Ishikawa (cell line): Measurements from ENCODE around the gene FNDC1.

Experiments
- CEBPB ChIP-seq: IDR thresholded peaks from 2 replicates; pipeline ENCODE4 v1.6.1; 2012
- CREB1 ChIP-seq: IDR thresholded peaks from 2 replicates; pipeline ENCODE4 v1.6.1; 2012; ENCODE audit warnings: low read depth
- EGR1 ChIP-seq: IDR thresholded peaks from 2 replicates; pipeline ENCODE4 v1.6.1; 2012
- EP300 ChIP-seq: IDR thresholded peaks from 2 replicates; pipeline ENCODE4 v1.6.1; 2012; ENCODE audit warnings: borderline replicate concordance
- FOXM1 ChIP-seq: IDR thresholded peaks from 2 replicates; pipeline ENCODE4 v1.6.1; 2012; ENCODE audit warnings: low read depth, borderline replicate concordance
- MAX ChIP-seq: IDR thresholded peaks from 2 replicates; pipeline ENCODE4 v1.6.1; 2012
- NFIC ChIP-seq: IDR thresholded peaks from 2 replicates; pipeline ENCODE4 v1.6.1; 2012
- RAD21 ChIP-seq: IDR thresholded peaks from 2 replicates; pipeline ENCODE4 v1.6.1; 2012; ENCODE audit warnings: low read depth
- REST ChIP-seq: IDR thresholded peaks from 2 replicates; pipeline ENCODE4 v1.6.1; 2012; ENCODE audit warnings: low read depth, mild to moderate bottlenecking
- TAF1 ChIP-seq: IDR thresholded peaks from 2 replicates; pipeline ENCODE4 v1.6.1; 2012; ENCODE audit warnings: low read depth, mild to moderate bottlenecking
- TCF12 ChIP-seq: IDR thresholded peaks from 2 replicates; pipeline ENCODE4 v1.6.1; 2012; ENCODE audit warnings: low read depth
- TEAD4 ChIP-seq: IDR thresholded peaks from 2 replicates; pipeline ENCODE4 v1.6.1; 2012
- USF1 ChIP-seq: IDR thresholded peaks from 2 replicates; pipeline ENCODE4 v1.6.1; 2012
- YY1 ChIP-seq: IDR thresholded peaks from 2 replicates; pipeline ENCODE4 v1.6.1; 2012; ENCODE audit warnings: low read depth
- ZBTB7A ChIP-seq: IDR thresholded peaks from 2 replicates; pipeline ENCODE4 v1.6.1; 2012; ENCODE audit warnings: low read depth

Gene FNDC1

GRCh38 chr6:159169193-159169555, at the start of gene FNDC1:
Gene FNDC1, plus strand, starts transcription at chr6:159169400. Its CDS starts 197 bp downstream, at chr6:159169597.
- TF ChIP-seq NFIC (no peak), MAX (no peak), ZBTB7A (no peak), REST (no peak), EGR1 (no peak), EP300 (no peak), FOXM1 (no peak), CEBPB (no peak), YY1 (no peak), TEAD4 (no peak), CREB1 (no peak), TAF1 (no peak), TCF12 (no peak)

- TF ChIP-seq TCF12 = no peak
- TF ChIP-seq USF1 = no peak
- TF ChIP-seq REST = no peak
- no peak for TF ChIP-seq RAD21
- TF ChIP-seq NFIC = no peak
- TF ChIP-seq EP300 = no peak
- no peak for TF ChIP-seq FOXM1
- no peak for TF ChIP-seq CREB1
- TF ChIP-seq YY1 = no peak
- TF ChIP-seq ZBTB7A = no peak
- no peak for TF ChIP-seq EGR1
- no peak for TF ChIP-seq TAF1
- TF ChIP-seq MAX = no peak
- TF ChIP-seq TEAD4 = no peak
- TF ChIP-seq CEBPB = no peak
These were observed 49.4 kb upstream of the FNDC1 start for GRCh38 chr6:159119791-159120190.

- TF ChIP-seq MAX = no peak
- no peak for TF ChIP-seq TEAD4
- no peak for TF ChIP-seq CREB1
- no peak for TF ChIP-seq CEBPB
- TF ChIP-seq EGR1 = no peak
- TF ChIP-seq FOXM1 = no peak
- no peak for TF ChIP-seq NFIC
- no peak for TF ChIP-seq YY1
- TF ChIP-seq EP300 = no peak
- TF ChIP-seq TCF12 = no peak
- no peak for TF ChIP-seq REST
- no peak for TF ChIP-seq RAD21
- no peak for TF ChIP-seq USF1
- TF ChIP-seq TAF1 = no peak
- TF ChIP-seq ZBTB7A = no peak
These were observed 47.7 kb upstream of the FNDC1 start for GRCh38 chr6:159121486-159121885.

GRCh38 chr6:159122453-159122852, 46.7 kb upstream of the FNDC1 start:
- no peak for TF ChIP-seq NFIC
- TF ChIP-seq EP300 = no peak
- no peak for TF ChIP-seq YY1
- TF ChIP-seq EGR1 = no peak
- no peak for TF ChIP-seq MAX
- TF ChIP-seq CEBPB = no peak
- TF ChIP-seq TAF1 = no peak
- no peak for TF ChIP-seq ZBTB7A
- TF ChIP-seq USF1 = no peak
- no peak for TF ChIP-seq TCF12
- no peak for TF ChIP-seq RAD21
